Measurements from ENCODE around the gene MID1.

DNA sequence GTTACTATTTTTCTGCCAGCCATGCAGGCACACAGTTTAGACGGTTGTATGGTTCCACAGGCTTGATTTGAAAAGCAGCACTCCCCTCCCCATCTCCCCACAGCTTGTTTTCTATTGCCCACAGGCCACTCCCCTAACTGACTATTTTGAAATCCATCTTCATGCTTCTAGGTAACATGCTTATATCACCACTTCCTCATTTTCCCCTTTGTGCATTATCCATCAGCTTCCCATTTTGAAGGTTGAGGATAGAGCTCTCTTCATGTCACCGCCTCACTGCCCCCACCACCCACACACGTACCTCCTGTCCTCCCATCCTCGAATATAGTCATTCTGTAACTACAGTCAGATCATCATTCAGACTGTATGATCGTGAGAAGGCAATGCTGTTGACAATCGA, 224.7 kb downstream of the MID1 start:
- no peak for TF ChIP-seq EZH2phosphoT487 (conservative IDR thresholded peaks at IDR 0.05; ENCODE audit: low read length)
- TF ChIP-seq, protein P1, sequence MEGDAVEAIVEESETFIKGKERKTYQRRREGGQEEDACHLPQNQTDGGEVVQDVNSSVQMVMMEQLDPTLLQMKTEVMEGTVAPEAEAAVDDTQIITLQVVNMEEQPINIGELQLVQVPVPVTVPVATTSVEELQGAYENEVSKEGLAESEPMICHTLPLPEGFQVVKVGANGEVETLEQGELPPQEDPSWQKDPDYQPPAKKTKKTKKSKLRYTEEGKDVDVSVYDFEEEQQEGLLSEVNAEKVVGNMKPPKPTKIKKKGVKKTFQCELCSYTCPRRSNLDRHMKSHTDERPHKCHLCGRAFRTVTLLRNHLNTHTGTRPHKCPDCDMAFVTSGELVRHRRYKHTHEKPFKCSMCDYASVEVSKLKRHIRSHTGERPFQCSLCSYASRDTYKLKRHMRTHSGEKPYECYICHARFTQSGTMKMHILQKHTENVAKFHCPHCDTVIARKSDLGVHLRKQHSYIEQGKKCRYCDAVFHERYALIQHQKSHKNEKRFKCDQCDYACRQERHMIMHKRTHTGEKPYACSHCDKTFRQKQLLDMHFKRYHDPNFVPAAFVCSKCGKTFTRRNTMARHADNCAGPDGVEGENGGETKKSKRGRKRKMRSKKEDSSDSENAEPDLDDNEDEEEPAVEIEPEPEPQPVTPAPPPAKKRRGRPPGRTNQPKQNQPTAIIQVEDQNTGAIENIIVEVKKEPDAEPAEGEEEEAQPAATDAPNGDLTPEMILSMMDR (IDR thresholded peaks at IDR 0.05; ENCODE audit: insufficient read depth, low read length, poor library complexity, severe bottlenecking): no peak

All from SU-DHL-6 (cell line).